Smooth muscle cell (in vitro differentiated cells): ENCODE results near the gene MFNG. TPM values are rescaled to one million over a fixed set of nuclear protein-coding genes. Genes with fewer than 3 reads are reported as not detected.

Source experiments
- DNase-seq: peaks from one replicate; lab custom pipeline; 2025; ENCODE audit not compliant: unreplicated experiment; lab: John Stamatoyannopoulos, UW
- H2AFZ ChIP-seq: fragments of 200-600 bp; sonication (generic); 2 replicates; pipeline ENCODE4 v1.6.0; 2016; ENCODE audit warnings: antibody characterized with exemption, low read depth, mild to moderate bottlenecking
- H3F3A ChIP-seq: fragments of 200-600 bp; sonication (generic); 2 replicates; pipeline ENCODE4 v1.6.0; 2017; ENCODE audit warnings: antibody characterized with exemption, low read depth
- H3K27ac ChIP-seq: fragments of 200-600 bp; sonication (generic); 2 replicates; pipeline ENCODE4 v1.5.1; 2016; ENCODE audit warnings: low read depth, mild to moderate bottlenecking
- H3K27me3 ChIP-seq: fragments of 200-600 bp; sonication (generic); 2 replicates; pipeline ENCODE4 v1.6.1; 2016; ENCODE audit warnings: low read depth, mild to moderate bottlenecking
- H3K36me3 ChIP-seq: fragments of 200-600 bp; sonication (generic); 2 replicates; pipeline ENCODE4 v1.5.1; 2016; ENCODE audit warnings: low read depth
- H3K4me1 ChIP-seq: fragments of 200-600 bp; sonication (generic); 2 replicates; pipeline ENCODE4 v1.5.1; 2016; ENCODE audit warnings: low read depth
- H3K4me2 ChIP-seq: fragments of 200-600 bp; sonication (generic); 2 replicates; pipeline ENCODE4 v1.6.0; 2016; ENCODE audit warnings: mild to moderate bottlenecking
- H3K4me3 ChIP-seq: fragments of 200-600 bp; sonication (generic); 2 replicates; pipeline ENCODE4 v1.5.1; 2016; ENCODE audit warnings: mild to moderate bottlenecking
- H3K79me2 ChIP-seq: fragments of 200-600 bp; sonication (generic); 2 replicates; pipeline ENCODE4 v1.6.0; 2016; ENCODE audit warnings: low read depth, mild to moderate bottlenecking
- H3K9ac ChIP-seq: fragments of 200-600 bp; sonication (generic); 2 replicates; pipeline ENCODE4 v1.6.0; 2016; ENCODE audit warnings: low read depth
- H3K9me3 ChIP-seq: fragments of 200-600 bp; sonication (generic); replicated peaks from 2 replicates; pipeline ENCODE4 v1.5.1; 2016; ENCODE audit warnings: low read depth
- H4K20me1 ChIP-seq: fragments of 200-600 bp; sonication (generic); 2 replicates; pipeline ENCODE4 v1.6.0; 2016; ENCODE audit warnings: low read depth
- CTCF ChIP-seq: fragments of 200-600 bp; sonication (generic); IDR thresholded peaks from 2 replicates; pipeline ENCODE4 v1.5.1; 2017; ENCODE audit warnings: borderline replicate concordance, mild to moderate bottlenecking, antibody characterized with exemption; ENCODE audit not compliant: insufficient read depth, poor library complexity, severe bottlenecking
- WGBS: methylation state at CpG from one replicate; pipeline ENCODE4 v1.1.7; 2016; ENCODE audit warnings: low lambda C conversion rate; 5-methylcytosine and 5-hydroxymethylcytosine counted together
- polyA plus RNA-seq: library from polyadenylated mRNA; unstranded; fragments of >200 nt; fragmentation: Nextera tagmentation; extraction: Ambion mirVana; gene quantifications from 2 replicates; pipeline ENCODE4 v1.2.1, GENCODE V29; 2016
- total RNA-seq: library from RNA; depleted of rRNA; stranded (reverse); fragments of >200 nt; gene quantifications from 2 replicates; pipeline ENCODE4 v1.2.3, GENCODE V29; 2014

The MFNG gene
- total and polyA plus RNA-seq, 2 experiments from 2014 or later = 0.40 TPM; not detected in 1

- peaks cover 18% of the 10 kb centered on the region for H3K4me1 ChIP-seq
- no peak overlapping the region for H2AFZ ChIP-seq
Measured at GRCh38 chr22:37482244-37482643, 3.9 kb downstream of the MFNG start.

GRCh38 chr22:37481347-37481907 is 4.8 kb downstream of the MFNG start:
- H3K4me1 ChIP-seq = peaks cover 15% of the 10 kb centered on the region
- WGBS = 90% methylated on average over 12 of the region's 12 CpGs
- H3K27me3 ChIP-seq = no peaks in the 10 kb centered on the region
- TF ChIP-seq CTCF = no peak
- H3F3A ChIP-seq = no peaks in the 10 kb centered on the region
- DNase-seq = no peak
- no peaks in the 10 kb centered on the region for H3K9me3 ChIP-seq
- H3K36me3 ChIP-seq = no peaks in the 10 kb centered on the region
- no peak overlapping the region for H3K27ac ChIP-seq
- H4K20me1 ChIP-seq = no peaks in the 10 kb centered on the region
- no peak overlapping the region for H2AFZ ChIP-seq
- no peak overlapping the region for H3K9ac ChIP-seq
- no peaks in the 10 kb centered on the region for H3K79me2 ChIP-seq
- no peak overlapping the region for H3K4me2 ChIP-seq
- no peak overlapping the region for H3K4me3 ChIP-seq

More at GRCh38 chr22:37482244-37482643, 3.9 kb downstream of the MFNG start:
- no peaks in the 10 kb centered on the region for H4K20me1 ChIP-seq
- H3F3A ChIP-seq = no peaks in the 10 kb centered on the region
- no peaks in the 10 kb centered on the region for H3K9me3 ChIP-seq
- H3K36me3 ChIP-seq = no peaks in the 10 kb centered on the region
- no peak overlapping the region for H3K27ac ChIP-seq
- no peak overlapping the region for H3K9ac ChIP-seq
- H3K79me2 ChIP-seq = no peaks in the 10 kb centered on the region
- no peak overlapping the region for H3K4me2 ChIP-seq
- DNase-seq = no peak
- H3K27me3 ChIP-seq = no peaks in the 10 kb centered on the region
- no peak for TF ChIP-seq CTCF
- 90% methylated on average over 9 of the region's 9 CpGs for WGBS
- no peak overlapping the region for H3K4me3 ChIP-seq

GRCh38 chr22:37480387-37481346 is 5.5 kb downstream of the MFNG start:
- no peak for DNase-seq
- Histone ChIP-seq H3K4me3 (no peak overlapping the region), H3K79me2 (no peaks in the 10 kb centered on the region), H3K9me3 (no peaks in the 10 kb centered on the region), H4K20me1 (no peaks in the 10 kb centered on the region), H2AFZ (no peak overlapping the region), H3K4me2 (no peak overlapping the region), H3K36me3 (no peaks in the 10 kb centered on the region), H3F3A (no peaks in the 10 kb centered on the region), H3K4me1 (peaks cover 7% of the 10 kb centered on the region), H3K27me3 (no peaks in the 10 kb centered on the region), H3K27ac (no peak overlapping the region), H3K9ac (no peak overlapping the region)
- TF ChIP-seq CTCF = no peak
- WGBS = 92% methylated on average over 17 of the region's 17 CpGs
